ENCODE measurements around the gene THBS1.

DNA sequence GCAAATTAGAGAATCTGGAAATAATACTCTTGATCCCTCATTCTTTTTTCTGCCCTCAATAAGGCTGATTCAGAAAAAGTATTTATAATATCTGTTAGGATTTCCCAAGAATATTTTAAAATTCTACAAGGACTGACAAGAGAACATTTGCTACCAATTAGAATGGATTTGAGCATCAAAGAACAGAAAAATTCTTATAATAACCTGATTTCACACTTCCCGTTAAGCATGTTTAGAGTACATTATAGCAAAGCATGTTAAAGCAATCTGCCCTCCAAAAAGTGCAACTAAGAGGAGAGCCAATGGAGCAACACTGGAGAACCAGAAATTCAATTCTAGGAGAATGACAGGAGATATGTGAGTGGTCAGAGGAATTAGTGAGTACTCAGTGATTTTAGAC, 57.2 kb downstream of the THBS1 start:
- TF ChIP-seq GLIS3 (CRISPR knock-in tag; IDR thresholded peaks at IDR 0.05): no peak
- TF ChIP-seq ESRRG (CRISPR knock-in tag; IDR thresholded peaks at IDR 0.05): no peak
- no peak for TF ChIP-seq ZFP30 (CRISPR knock-in tag; IDR thresholded peaks at IDR 0.05)
- no peak for TF ChIP-seq ZFP3 (CRISPR knock-in tag; IDR thresholded peaks at IDR 0.05)
- TF ChIP-seq, protein P1, sequence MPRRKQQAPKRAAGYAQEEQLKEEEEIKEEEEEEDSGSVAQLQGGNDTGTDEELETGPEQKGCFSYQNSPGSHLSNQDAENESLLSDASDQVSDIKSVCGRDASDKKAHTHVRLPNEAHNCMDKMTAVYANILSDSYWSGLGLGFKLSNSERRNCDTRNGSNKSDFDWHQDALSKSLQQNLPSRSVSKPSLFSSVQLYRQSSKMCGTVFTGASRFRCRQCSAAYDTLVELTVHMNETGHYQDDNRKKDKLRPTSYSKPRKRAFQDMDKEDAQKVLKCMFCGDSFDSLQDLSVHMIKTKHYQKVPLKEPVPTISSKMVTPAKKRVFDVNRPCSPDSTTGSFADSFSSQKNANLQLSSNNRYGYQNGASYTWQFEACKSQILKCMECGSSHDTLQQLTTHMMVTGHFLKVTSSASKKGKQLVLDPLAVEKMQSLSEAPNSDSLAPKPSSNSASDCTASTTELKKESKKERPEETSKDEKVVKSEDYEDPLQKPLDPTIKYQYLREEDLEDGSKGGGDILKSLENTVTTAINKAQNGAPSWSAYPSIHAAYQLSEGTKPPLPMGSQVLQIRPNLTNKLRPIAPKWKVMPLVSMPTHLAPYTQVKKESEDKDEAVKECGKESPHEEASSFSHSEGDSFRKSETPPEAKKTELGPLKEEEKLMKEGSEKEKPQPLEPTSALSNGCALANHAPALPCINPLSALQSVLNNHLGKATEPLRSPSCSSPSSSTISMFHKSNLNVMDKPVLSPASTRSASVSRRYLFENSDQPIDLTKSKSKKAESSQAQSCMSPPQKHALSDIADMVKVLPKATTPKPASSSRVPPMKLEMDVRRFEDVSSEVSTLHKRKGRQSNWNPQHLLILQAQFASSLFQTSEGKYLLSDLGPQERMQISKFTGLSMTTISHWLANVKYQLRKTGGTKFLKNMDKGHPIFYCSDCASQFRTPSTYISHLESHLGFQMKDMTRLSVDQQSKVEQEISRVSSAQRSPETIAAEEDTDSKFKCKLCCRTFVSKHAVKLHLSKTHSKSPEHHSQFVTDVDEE (CRISPR knock-in tag; IDR thresholded peaks at IDR 0.05): no peak
- no peak for TF ChIP-seq ZNF565 (CRISPR knock-in tag; conservative IDR thresholded peaks at IDR 0.05; ENCODE audit: low read depth)
- TF ChIP-seq ARNTL (CRISPR knock-in tag; IDR thresholded peaks at IDR 0.05; ENCODE audit: borderline replicate concordance, low read depth): no peak
- TF ChIP-seq, protein P2, sequence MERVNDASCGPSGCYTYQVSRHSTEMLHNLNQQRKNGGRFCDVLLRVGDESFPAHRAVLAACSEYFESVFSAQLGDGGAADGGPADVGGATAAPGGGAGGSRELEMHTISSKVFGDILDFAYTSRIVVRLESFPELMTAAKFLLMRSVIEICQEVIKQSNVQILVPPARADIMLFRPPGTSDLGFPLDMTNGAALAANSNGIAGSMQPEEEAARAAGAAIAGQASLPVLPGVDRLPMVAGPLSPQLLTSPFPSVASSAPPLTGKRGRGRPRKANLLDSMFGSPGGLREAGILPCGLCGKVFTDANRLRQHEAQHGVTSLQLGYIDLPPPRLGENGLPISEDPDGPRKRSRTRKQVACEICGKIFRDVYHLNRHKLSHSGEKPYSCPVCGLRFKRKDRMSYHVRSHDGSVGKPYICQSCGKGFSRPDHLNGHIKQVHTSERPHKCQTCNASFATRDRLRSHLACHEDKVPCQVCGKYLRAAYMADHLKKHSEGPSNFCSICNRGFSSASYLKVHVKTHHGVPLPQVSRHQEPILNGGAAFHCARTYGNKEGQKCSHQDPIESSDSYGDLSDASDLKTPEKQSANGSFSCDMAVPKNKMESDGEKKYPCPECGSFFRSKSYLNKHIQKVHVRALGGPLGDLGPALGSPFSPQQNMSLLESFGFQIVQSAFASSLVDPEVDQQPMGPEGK (CRISPR knock-in tag; IDR thresholded peaks at IDR 0.05; ENCODE audit: borderline replicate concordance): no peak
- TF ChIP-seq ZC3H10 (CRISPR knock-in tag; IDR thresholded peaks at IDR 0.05): no peak
- no peak for TF ChIP-seq TCF4 (CRISPR knock-in tag; IDR thresholded peaks at IDR 0.05; ENCODE audit: borderline replicate concordance)
- no peak for TF ChIP-seq ZNF70 (CRISPR knock-in tag; IDR thresholded peaks at IDR 0.05)
- no peak for TF ChIP-seq BACH2 (CRISPR knock-in tag; IDR thresholded peaks at IDR 0.05; ENCODE audit: borderline replicate concordance)
- TF ChIP-seq, protein P3, sequence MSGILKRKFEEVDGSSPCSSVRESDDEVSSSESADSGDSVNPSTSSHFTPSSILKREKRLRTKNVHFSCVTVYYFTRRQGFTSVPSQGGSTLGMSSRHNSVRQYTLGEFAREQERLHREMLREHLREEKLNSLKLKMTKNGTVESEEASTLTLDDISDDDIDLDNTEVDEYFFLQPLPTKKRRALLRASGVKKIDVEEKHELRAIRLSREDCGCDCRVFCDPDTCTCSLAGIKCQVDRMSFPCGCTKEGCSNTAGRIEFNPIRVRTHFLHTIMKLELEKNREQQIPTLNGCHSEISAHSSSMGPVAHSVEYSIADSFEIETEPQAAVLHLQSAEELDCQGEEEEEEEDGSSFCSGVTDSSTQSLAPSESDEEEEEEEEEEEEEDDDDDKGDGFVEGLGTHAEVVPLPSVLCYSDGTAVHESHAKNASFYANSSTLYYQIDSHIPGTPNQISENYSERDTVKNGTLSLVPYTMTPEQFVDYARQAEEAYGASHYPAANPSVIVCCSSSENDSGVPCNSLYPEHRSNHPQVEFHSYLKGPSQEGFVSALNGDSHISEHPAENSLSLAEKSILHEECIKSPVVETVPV (CRISPR knock-in tag; IDR thresholded peaks at IDR 0.05): no peak
- TF ChIP-seq ZNF8 (CRISPR knock-in tag; IDR thresholded peaks at IDR 0.05): no peak

Data from SK-N-SH treated with all-trans-retinoic acid at 6 μM for 48 hours (cell line).